ENCODE data around the gene CYB561A3. TPM values are rescaled to one million over a fixed set of nuclear protein-coding genes. Genes with fewer than 3 reads are reported as not detected.

The CYB561A3 gene
- total and polyA plus RNA-seq, 2 donors (not counting 1 experiment from before 2014, with no cell fraction given): 248 to 756 TPM

DNA sequence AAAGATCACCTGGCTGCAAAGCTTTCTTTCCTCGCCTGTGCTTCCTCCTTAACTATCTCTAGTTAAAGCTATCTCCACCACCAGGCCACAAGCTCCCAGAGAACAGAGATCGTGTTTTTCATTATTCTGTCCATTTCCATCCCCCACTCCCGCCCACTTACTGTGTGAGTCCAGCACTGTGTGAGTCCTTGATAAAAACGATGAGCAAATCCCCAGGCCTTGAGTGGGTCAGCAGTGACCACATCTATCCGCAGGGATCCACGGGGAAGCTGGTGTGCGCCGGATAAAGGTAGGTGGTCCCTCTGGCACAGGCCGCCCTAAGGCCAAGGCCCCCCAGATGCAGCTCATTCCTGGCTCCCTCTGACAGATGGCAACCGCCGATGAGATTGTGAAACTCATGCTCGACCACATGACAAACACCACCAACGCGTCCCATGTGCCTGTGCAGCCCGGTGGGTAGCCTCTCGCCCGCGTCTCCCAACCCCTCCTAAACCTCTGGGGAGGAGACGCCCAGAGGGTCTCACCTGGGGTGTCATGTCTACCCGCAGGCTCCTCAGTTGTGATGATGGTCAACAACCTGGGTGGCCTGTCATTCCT is 19.4 kb downstream of the CYB561A3 start:
- no peaks in the 10 kb centered on the region for H3K9me3 Mint-ChIP-seq (ENCODE audit: insufficient read depth)
- peak overlapping the region; percentile 46 for H3K27ac Mint-ChIP-seq
- ChIA-PET CTCF (interaction anchor here (10.1 to 11.2 kb wide), 2 partner anchors 19 to 43 kb away, joined by 436 to 649 read pairs; partner anchors contain the start of genes CYB561A3 and TMEM138), POLR2A (interaction anchor here (0.6 kb wide), 1 partner anchor 427 kb away, joined by 3 read pairs; no protein-coding TSS in a partner anchor)
- H3K27me3 Mint-ChIP-seq: no peaks in the 10 kb centered on the region
- Histone ChIP-seq H3K36me3 (replicated peaks in 1 of 2; ENCODE audit: control extremely low read depth in 1 of 2, control insufficient read depth in 1 of 2, extremely low read depth in 1 of 2, insufficient read depth in 2 of 2, low read length in 1 of 2) (peaks cover 0 to 30% of the 10 kb centered on the region in 2 experiments), H3K4me1 (ENCODE audit: control insufficient read depth in 2 of 2, insufficient read depth in 2 of 2, low read length in 2 of 2) (peaks cover 0 to 6% of the 10 kb centered on the region in 2 donors), H3K79me2 (ENCODE audit: control insufficient read depth, insufficient read depth, low read length) (peaks cover 8% of the 10 kb centered on the region), H3K4me3 (ENCODE audit: control extremely low read depth in 1 of 5, extremely low read depth in 1 of 5, insufficient read depth in 1 of 5, low read depth in 2 of 5, low read length in 4 of 5) (no peak overlapping the region), H3K27ac (ENCODE audit: low read length in 2 of 2) (no peak overlapping the region), H3K9me3 (ENCODE audit: control extremely low read depth in 1 of 3, control insufficient read depth in 2 of 3, insufficient read depth in 1 of 3, low read length in 2 of 3) (no peaks in the 10 kb centered on the region), H4K20me1 (ENCODE audit: control insufficient read depth, insufficient read depth, low read length, poor library complexity, severe bottlenecking) (peaks cover 18% of the 10 kb centered on the region), H3K4me2 (replicated peaks; ENCODE audit: low read depth, low read length, poor library complexity, severe bottlenecking) (no peak overlapping the region), H3K27me3 (replicated peaks in 1 of 4; ENCODE audit: control extremely low read depth in 1 of 4, control insufficient read depth in 3 of 4, insufficient read depth in 4 of 4, low read length in 3 of 4) (no peaks in the 10 kb centered on the region), H2AFZ (ENCODE audit: insufficient read depth, low read depth, low read length, poor library complexity, severe bottlenecking) (no peak overlapping the region), H3K9ac (ENCODE audit: low read length) (no peak overlapping the region)
- H3K4me3 Mint-ChIP-seq: no peak overlapping the region
- no peak for DNase-seq
- no peak for TF ChIP-seq EZH2 (IDR thresholded peaks at IDR 0.05; ENCODE audit: borderline replicate concordance, insufficient read depth, low read depth, low read length, poor library complexity, severe bottlenecking)
- TF ChIP-seq CTCF (IDR thresholded peaks at IDR 0.05): no peak
- no peak for ATAC-seq (ENCODE audit: low read depth)
- intact Hi-C loops (cut with micrococcal nuclease): no loop called here
- H3K4me1 Mint-ChIP-seq: peaks cover 24% of the 10 kb centered on the region
- 96% methylated on average over 18 of the region's 20 CpGs for WGBS (ENCODE audit: insufficient coverage)

DNA sequence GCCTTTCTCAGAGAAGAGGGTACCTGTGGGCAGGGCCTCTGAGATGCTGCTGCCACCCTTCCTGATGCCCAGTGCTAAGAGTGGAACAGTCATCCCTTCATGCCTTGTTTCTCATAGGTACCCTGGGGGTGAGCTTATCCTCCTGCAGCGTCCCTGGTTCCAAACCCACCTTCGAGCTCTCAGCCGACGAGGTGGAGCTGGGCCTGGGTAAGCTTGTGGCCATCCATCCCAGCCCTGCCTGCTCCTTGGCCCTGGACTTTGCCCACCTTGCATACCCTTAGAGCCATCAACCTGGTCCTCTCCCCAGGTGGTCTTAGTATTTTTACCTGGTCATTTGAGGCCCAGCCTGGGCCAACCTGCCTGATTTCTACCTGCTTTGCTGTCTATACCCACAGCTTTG is 20.0 kb downstream of the CYB561A3 start:
- no peak overlapping the region for H3K27ac ChIP-seq (ENCODE audit: low read length in 2 of 2)
- POLR2A ChIA-PET: interaction anchor here (0.6 to 1.0 kb wide), 2 partner anchors 20 to 426 kb away, joined by 3 read pairs; partner anchors contain the start of genes CYB561A3 and TMEM138

More for the DNA sequence above, 20.0 kb downstream of the CYB561A3 start:
- no peak for TF ChIP-seq CTCF (IDR thresholded peaks at IDR 0.05)
- no peak for TF ChIP-seq EZH2 (IDR thresholded peaks at IDR 0.05; ENCODE audit: borderline replicate concordance, insufficient read depth, low read depth, low read length, poor library complexity, severe bottlenecking)
- H2AFZ ChIP-seq (ENCODE audit: insufficient read depth, low read depth, low read length, poor library complexity, severe bottlenecking): no peak overlapping the region
- intact Hi-C loops (cut with micrococcal nuclease): no loop called here
- Mint-ChIP-seq H3K9me3 (ENCODE audit: insufficient read depth) (no peaks in the 10 kb centered on the region), H3K4me3 (no peak overlapping the region), H3K27ac (peak overlapping the region; percentile 46), H3K4me1 (peaks cover 24% of the 10 kb centered on the region), H3K27me3 (no peaks in the 10 kb centered on the region)
- peaks cover 12% of the 10 kb centered on the region for H3K79me2 ChIP-seq (ENCODE audit: control insufficient read depth, insufficient read depth, low read length)
- H3K27me3 ChIP-seq (replicated peaks in 1 of 4; ENCODE audit: control extremely low read depth in 1 of 4, control insufficient read depth in 3 of 4, insufficient read depth in 4 of 4, low read length in 3 of 4): no peaks in the 10 kb centered on the region
- peaks cover 0 to 6% of the 10 kb centered on the region in 2 donors for H3K4me1 ChIP-seq (ENCODE audit: control insufficient read depth in 2 of 2, insufficient read depth in 2 of 2, low read length in 2 of 2)
- ATAC-seq (ENCODE audit: low read depth): no peak
- H3K4me2 ChIP-seq (replicated peaks; ENCODE audit: low read depth, low read length, poor library complexity, severe bottlenecking): no peak overlapping the region
- no peaks in the 10 kb centered on the region for H3K9me3 ChIP-seq (ENCODE audit: control extremely low read depth in 1 of 3, control insufficient read depth in 2 of 3, insufficient read depth in 1 of 3, low read length in 2 of 3)
- no peak for DNase-seq
- WGBS (ENCODE audit: insufficient coverage): 98% methylated on average over 4 of the region's 4 CpGs
- H3K4me3 ChIP-seq (ENCODE audit: control extremely low read depth in 1 of 5, extremely low read depth in 1 of 5, insufficient read depth in 1 of 5, low read depth in 2 of 5, low read length in 4 of 5): no peak overlapping the region
- H3K36me3 ChIP-seq (replicated peaks in 1 of 2; ENCODE audit: control extremely low read depth in 1 of 2, control insufficient read depth in 1 of 2, extremely low read depth in 1 of 2, insufficient read depth in 2 of 2, low read length in 1 of 2): peaks cover 0 to 24% of the 10 kb centered on the region in 2 experiments
- no peak overlapping the region for H3K9ac ChIP-seq (ENCODE audit: low read length)
- CTCF ChIA-PET: interaction anchor here (10.1 to 11.2 kb wide), 2 partner anchors 20 to 43 kb away, joined by 436 to 649 read pairs; partner anchors contain the start of genes CYB561A3 and TMEM138
- peaks cover 14% of the 10 kb centered on the region for H4K20me1 ChIP-seq (ENCODE audit: control insufficient read depth, insufficient read depth, low read length, poor library complexity, severe bottlenecking)

Measured in B cell (primary cell).